ENCODE results near the gene SP4. TPM values are rescaled to one million over a fixed set of nuclear protein-coding genes. Genes with fewer than 3 reads are reported as not detected.

The SP4 gene
- total RNA-seq, 2 donors from 2014 or later = 10.9 to 14.1 TPM

DNA sequence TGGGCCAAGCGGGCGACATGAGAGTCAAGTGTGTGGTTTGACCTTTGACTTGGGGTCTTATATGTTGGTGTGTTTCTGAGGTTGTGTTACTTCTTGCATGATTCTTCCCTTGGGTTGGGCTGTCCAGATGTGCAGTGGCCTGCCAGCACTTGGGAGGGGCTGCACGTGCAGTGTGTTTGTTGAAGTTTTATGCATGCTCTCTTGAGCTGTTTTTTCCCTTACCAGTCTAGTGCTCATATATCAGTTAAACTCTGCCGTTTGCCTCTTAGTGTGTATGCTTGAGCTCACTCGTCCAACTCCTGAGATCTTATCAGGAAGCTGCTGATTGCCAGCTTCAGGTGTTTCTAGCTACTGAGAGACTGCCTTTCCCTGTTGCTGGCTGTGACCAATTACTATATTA, 23.1 kb downstream of the SP4 start:
- Histone ChIP-seq H3K27ac (no peak overlapping the region), H3K9me3 (no peaks in the 10 kb centered on the region), H3K27me3 (replicated peaks; ENCODE audit: insufficient read depth) (no peaks in the 10 kb centered on the region), H3K4me1 (replicated peaks) (no peaks in the 10 kb centered on the region), H3K4me3 (no peak overlapping the region), H3K36me3 (no peaks in the 10 kb centered on the region)
- TF ChIP-seq POLR2A (IDR thresholded peaks at IDR 0.05) (no peak), CTCF (IDR thresholded peaks at IDR 0.05) (no peak), POLR2AphosphoS5 (IDR thresholded peaks at IDR 0.05) (no peak)
- DNase-seq (ENCODE audit: low spot score) = no peak
- 57% methylated on average over 5 of the region's 5 CpGs for WGBS
- intact Hi-C loops (cut with DNase I) = no loop called here

GRCh38 chr7:21454182-21454581, 26.3 kb downstream of the SP4 start:
- H3K9me3 ChIP-seq = no peaks in the 10 kb centered on the region
- no peaks in the 10 kb centered on the region for H3K4me1 ChIP-seq (replicated peaks)
- DNase-seq (ENCODE audit: low spot score) = no peak
- TF ChIP-seq POLR2AphosphoS5 (IDR thresholded peaks at IDR 0.05) (no peak), POLR2A (IDR thresholded peaks at IDR 0.05) (no peak), CTCF (IDR thresholded peaks at IDR 0.05) (no peak)
- intact Hi-C loops (cut with DNase I) = no loop called here
- H3K27ac ChIP-seq = no peak overlapping the region
- no peak overlapping the region for H3K4me3 ChIP-seq
- H3K27me3 ChIP-seq (replicated peaks; ENCODE audit: insufficient read depth) = no peaks in the 10 kb centered on the region
- no peaks in the 10 kb centered on the region for H3K36me3 ChIP-seq

DNA sequence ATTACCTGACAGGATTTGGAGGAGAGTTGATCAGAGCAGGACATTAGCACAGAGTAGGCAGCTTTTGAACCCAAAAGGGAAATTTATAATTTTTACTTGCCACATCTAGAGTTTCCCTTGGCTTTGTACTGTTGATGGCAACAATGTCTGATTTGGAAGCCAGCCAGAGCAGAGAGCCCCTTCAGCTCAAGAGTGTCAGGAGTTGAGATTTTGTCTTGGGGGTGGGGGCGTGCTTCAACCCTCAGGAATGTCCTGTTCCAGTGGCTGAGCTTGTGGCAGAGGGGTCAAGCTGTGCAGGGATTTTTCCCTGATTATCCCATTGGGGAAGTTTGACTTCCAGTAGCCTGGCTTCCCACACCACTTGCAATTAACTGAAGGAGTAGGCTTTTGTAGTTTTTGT, 27.0 kb downstream of the SP4 start:
- 100% methylated on average over 1 of the region's 1 CpG for WGBS
- no peak for DNase-seq (ENCODE audit: low spot score)
- TF ChIP-seq POLR2A (IDR thresholded peaks at IDR 0.05) = no peak
- TF ChIP-seq POLR2AphosphoS5 (IDR thresholded peaks at IDR 0.05) = no peak
- TF ChIP-seq CTCF (IDR thresholded peaks at IDR 0.05) = no peak
- Histone ChIP-seq H3K4me3 (no peak overlapping the region), H3K36me3 (no peaks in the 10 kb centered on the region), H3K27ac (no peak overlapping the region), H3K4me1 (replicated peaks) (no peaks in the 10 kb centered on the region), H3K27me3 (replicated peaks; ENCODE audit: insufficient read depth) (no peaks in the 10 kb centered on the region), H3K9me3 (no peaks in the 10 kb centered on the region)
- intact Hi-C loops (cut with DNase I) = no loop called here

GRCh38 chr7:21461282-21461681, 33.4 kb downstream of the SP4 start:
- H3K9me3 ChIP-seq = no peaks in the 10 kb centered on the region
- H3K27me3 ChIP-seq (replicated peaks; ENCODE audit: insufficient read depth) = no peaks in the 10 kb centered on the region
- intact Hi-C loops (cut with DNase I) = no loop called here
- no peak for DNase-seq (ENCODE audit: low spot score)
- TF ChIP-seq POLR2AphosphoS5 (IDR thresholded peaks at IDR 0.05) (no peak), CTCF (IDR thresholded peaks at IDR 0.05) (no peak), POLR2A (IDR thresholded peaks at IDR 0.05) (no peak)
- no peaks in the 10 kb centered on the region for H3K36me3 ChIP-seq
- H3K4me1 ChIP-seq (replicated peaks) = no peaks in the 10 kb centered on the region
- H3K4me3 ChIP-seq = no peak overlapping the region
- 97% methylated on average over 22 of the region's 26 CpGs for WGBS
- no peak overlapping the region for H3K27ac ChIP-seq

DNA sequence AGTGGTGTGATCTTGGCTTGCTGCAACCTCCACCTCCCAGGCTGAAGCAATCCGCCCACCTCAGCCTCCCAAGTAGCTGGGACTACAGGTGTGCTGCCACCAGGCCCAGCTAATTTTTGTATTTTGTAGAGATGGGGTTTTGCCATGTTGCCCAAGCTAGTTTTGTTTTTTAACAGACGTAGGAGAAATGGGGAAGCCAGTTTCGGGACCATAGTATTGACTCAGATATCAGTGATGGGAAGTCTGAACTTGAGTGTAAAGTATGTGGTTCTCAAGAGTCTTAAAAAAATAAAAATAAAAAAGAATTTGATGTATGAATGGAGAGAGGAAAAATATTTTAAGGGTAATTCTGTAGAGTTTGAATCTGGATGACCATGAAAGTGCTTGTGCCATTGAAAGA, 34.2 kb downstream of the SP4 start:
- Histone ChIP-seq H3K27me3 (replicated peaks; ENCODE audit: insufficient read depth) (no peaks in the 10 kb centered on the region), H3K27ac (no peak overlapping the region), H3K36me3 (no peaks in the 10 kb centered on the region), H3K9me3 (no peaks in the 10 kb centered on the region), H3K4me3 (no peak overlapping the region), H3K4me1 (replicated peaks) (no peaks in the 10 kb centered on the region)
- no peak for DNase-seq (ENCODE audit: low spot score)
- intact Hi-C loops (cut with DNase I) = no loop called here
- 95% methylated on average over 3 of the region's 3 CpGs for WGBS
- no peak for TF ChIP-seq POLR2A (IDR thresholded peaks at IDR 0.05)
- TF ChIP-seq CTCF (IDR thresholded peaks at IDR 0.05) = no peak
- TF ChIP-seq POLR2AphosphoS5 (IDR thresholded peaks at IDR 0.05) = no peak

Data from prostate gland (tissue), 2 donors.